WTC11 (cell line): Measurements from ENCODE around the gene TMEM108. TPM values are rescaled to one million over a fixed set of nuclear protein-coding genes. Genes with fewer than 3 reads are reported as not detected.

Source experiments
- ATAC-seq: fragments of 200-7000 bp; cut with Tn5 transposase; 2 replicates; pipeline ENCODE4 v1.10.0; 2021; ENCODE audit warnings: mild to moderate bottlenecking, moderate library complexity
- CTCF ChIA-PET: fragments of 300-600 bp; sonication (Branson Sonifier 250); formaldehyde crosslinking; loops from one replicate; lab custom pipeline; 2021; ENCODE audit warnings: antibody characterized with exemption; lab: Charles Lee
- POLR2A ChIA-PET: fragments of 350-600 bp; sonication (Branson Sonifier 250); formaldehyde crosslinking; loops from one replicate; lab custom pipeline; 2021; ENCODE audit warnings: antibody characterized with exemption; lab: Charles Lee
- DNase-seq: peaks from one replicate; pipeline ENCODE4 v3.0.0; 2021; ENCODE audit warnings: low spot score
- H3K27ac Mint-ChIP-seq: 2 replicates; pipeline ENCODE4 v1.8.0; 2021; ENCODE audit warnings: mixed read lengths
- H3K27me3 Mint-ChIP-seq: 2 replicates; pipeline ENCODE4 v1.8.0; 2021; ENCODE audit warnings: low read depth, mild to moderate bottlenecking, moderate library complexity, mixed read lengths
- H3K36me3 Mint-ChIP-seq: 2 replicates; pipeline ENCODE4 v1.8.0; 2021; ENCODE audit warnings: mixed read lengths
- H3K4me1 Mint-ChIP-seq: 2 replicates; pipeline ENCODE4 v1.8.0; 2022; ENCODE audit warnings: mixed read lengths
- H3K4me3 Mint-ChIP-seq: 2 replicates; pipeline ENCODE4 v1.8.0; 2021; ENCODE audit warnings: mild to moderate bottlenecking, moderate library complexity, mixed read lengths
- H3K9me3 Mint-ChIP-seq: 2 replicates; pipeline ENCODE4 v1.8.0; 2021; ENCODE audit warnings: mixed read lengths
- ATF1 ChIP-seq: sonication (generic); formaldehyde crosslinking; IDR thresholded peaks from 2 replicates; pipeline ENCODE4 v1.8.1; 2023; ENCODE audit warnings: mild to moderate bottlenecking, moderate library complexity, missing genetic modification reagents
- NFE2L1 ChIP-seq: sonication (generic); formaldehyde crosslinking; IDR thresholded peaks from 2 replicates; pipeline ENCODE4 v1.8.1; 2023; ENCODE audit warnings: missing genetic modification reagents
- NFYB ChIP-seq: sonication (generic); formaldehyde crosslinking; conservative IDR thresholded peaks from 2 replicates; pipeline ENCODE4 v1.8.0; 2022; ENCODE audit warnings: low read depth, missing genetic modification reagents
- OVOL2 ChIP-seq: fragments of 250-450 bp; sonication (Bioruptor Pico); IDR thresholded peaks from 2 replicates; pipeline ENCODE4 v1.9.0; 2021; ENCODE audit warnings: mild to moderate bottlenecking, borderline replicate concordance
- ZBTB21 ChIP-seq: sonication (generic); formaldehyde crosslinking; IDR thresholded peaks from 2 replicates; pipeline ENCODE4 v1.8.1; 2023; ENCODE audit warnings: mild to moderate bottlenecking, missing genetic modification reagents, borderline replicate concordance
- ZNF121 ChIP-seq: sonication (generic); formaldehyde crosslinking; IDR thresholded peaks from 2 replicates; pipeline ENCODE4 v1.8.0; 2023; ENCODE audit warnings: missing genetic modification reagents
- ZNF671 ChIP-seq: fragments of 250-450 bp; sonication (Bioruptor Pico); IDR thresholded peaks from 2 replicates; pipeline ENCODE4 v1.8.0; 2021; ENCODE audit warnings: mild to moderate bottlenecking
- total RNA-seq: library from RNA; stranded (reverse); gene quantifications from 3 replicates; pipeline ENCODE4 v1.2.3, GENCODE V29; 2021
- TF ChIP-seq, protein P1 (sequence below): fragments of 250-450 bp; sonication (Bioruptor Pico); IDR thresholded peaks from 2 replicates; pipeline ENCODE4 v1.9.0; 2021; ENCODE audit warnings: mild to moderate bottlenecking, borderline replicate concordance
- TF ChIP-seq, protein P2 (sequence below): sonication (generic); formaldehyde crosslinking; IDR thresholded peaks from 2 replicates; pipeline ENCODE4 v1.8.1; 2022; ENCODE audit warnings: mild to moderate bottlenecking, moderate library complexity, missing genetic modification reagents
- TF ChIP-seq, protein P3 (sequence below): sonication (generic); formaldehyde crosslinking; IDR thresholded peaks from 2 replicates; pipeline ENCODE4 v1.8.1; 2023; ENCODE audit warnings: mild to moderate bottlenecking, missing genetic modification reagents, borderline replicate concordance
- TF ChIP-seq, protein P4 (sequence below): sonication (generic); formaldehyde crosslinking; IDR thresholded peaks from 2 replicates; pipeline ENCODE4 v1.8.1; 2022; ENCODE audit warnings: low read depth, mild to moderate bottlenecking, moderate library complexity, missing genetic modification reagents, borderline replicate concordance

The TMEM108 gene
- total RNA-seq, 1 experiment from 2014 or later, result 14.7 TPM

DNA sequence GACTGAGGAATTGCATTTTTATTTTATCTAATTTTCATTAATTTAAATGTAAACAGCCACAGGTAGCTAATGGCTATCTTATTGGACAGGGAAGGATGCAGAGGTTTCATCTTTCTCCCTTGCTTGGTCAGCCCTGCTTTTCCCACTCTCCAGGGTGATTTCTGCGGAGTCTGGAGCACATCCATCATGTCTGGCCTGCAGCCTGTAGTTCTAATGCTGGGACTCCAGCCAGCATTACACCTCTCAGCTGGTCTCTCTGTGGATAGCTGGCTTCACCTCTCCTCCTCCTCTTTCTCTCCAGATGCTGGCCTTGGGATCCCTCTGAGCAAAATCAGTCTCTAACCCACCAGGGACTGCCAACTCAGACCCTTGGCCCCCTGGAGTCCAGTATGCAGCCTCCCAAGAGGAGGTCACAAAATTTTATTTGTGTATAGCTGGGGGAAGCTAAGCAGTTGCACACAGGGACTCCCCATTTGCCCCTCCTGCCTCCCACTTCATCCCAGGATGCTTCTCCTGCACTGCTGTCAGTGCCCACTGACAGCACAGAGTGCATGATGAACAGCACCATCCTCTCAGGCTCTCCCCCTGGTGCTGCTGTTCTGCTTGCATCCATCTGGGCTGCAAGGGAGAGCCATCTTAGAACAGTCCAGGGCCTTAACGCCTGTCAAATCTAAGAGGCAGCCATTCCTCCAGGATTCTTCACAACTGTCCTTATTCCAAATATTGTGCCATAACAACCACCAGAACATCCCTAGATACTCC lies 363.4 kb downstream of the TMEM108 start:
- no peak overlapping the region for H3K27ac Mint-ChIP-seq
- peak; percentile 22; the same call in 1 of the 2 replicates for ATAC-seq
- peaks cover 5% of the 10 kb centered on the region; the same call in 1 of the 2 replicates for H3K4me1 Mint-ChIP-seq
- POLR2A ChIA-PET, result no interaction called here
- no peaks in the 10 kb centered on the region for H3K27me3 Mint-ChIP-seq
- TF ChIP-seq OVOL2 (no peak), ZBTB21 (no peak)
- TF ChIP-seq, all 79 proteins: peak for 0
- Mint-ChIP-seq H3K36me3 (no peaks in the 10 kb centered on the region), H3K9me3 (no peaks in the 10 kb centered on the region), H3K4me3 (no peak overlapping the region)
- CTCF ChIA-PET, result interaction anchor here (0.6 kb wide), 1 partner anchor 25 kb away, joined by 3 read pairs; no protein-coding TSS in a partner anchor
- DNase-seq, result no peak

DNA sequence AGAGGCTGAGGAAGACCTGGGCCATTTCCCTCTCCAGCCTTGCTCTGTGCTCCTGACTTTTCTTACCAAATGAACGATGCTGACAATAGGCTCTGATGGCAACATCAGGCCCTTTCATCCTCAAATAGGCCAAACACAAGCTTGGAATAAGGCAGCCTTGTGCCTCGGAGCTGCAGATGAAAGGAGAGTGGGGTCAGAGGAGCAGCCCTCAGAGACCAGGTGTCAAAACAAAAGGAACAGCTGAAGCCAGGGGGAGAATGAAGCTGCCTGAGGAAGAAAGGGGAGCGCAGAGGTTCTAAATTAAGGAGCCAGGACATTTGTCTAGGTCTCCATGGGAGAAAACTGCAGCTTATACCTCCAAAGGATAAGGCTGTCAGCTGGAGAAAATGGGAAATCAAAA lies 366.7 kb downstream of the TMEM108 start:
- Mint-ChIP-seq H3K4me3 (no peak overlapping the region), H3K36me3 (no peaks in the 10 kb centered on the region), H3K4me1 (peaks cover 5% of the 10 kb centered on the region; the same call in 1 of the 2 replicates), H3K27ac (peak overlapping the region; percentile 57), H3K9me3 (no peaks in the 10 kb centered on the region), H3K27me3 (no peaks in the 10 kb centered on the region)
- no peak for DNase-seq
- CTCF ChIA-PET, result interaction anchor here (0.8 to 1.1 kb wide), 2 partner anchors 28 to 674 kb away, joined by 3 to 4 read pairs; no protein-coding TSS in a partner anchor
- TF ChIP-seq, protein P1, sequence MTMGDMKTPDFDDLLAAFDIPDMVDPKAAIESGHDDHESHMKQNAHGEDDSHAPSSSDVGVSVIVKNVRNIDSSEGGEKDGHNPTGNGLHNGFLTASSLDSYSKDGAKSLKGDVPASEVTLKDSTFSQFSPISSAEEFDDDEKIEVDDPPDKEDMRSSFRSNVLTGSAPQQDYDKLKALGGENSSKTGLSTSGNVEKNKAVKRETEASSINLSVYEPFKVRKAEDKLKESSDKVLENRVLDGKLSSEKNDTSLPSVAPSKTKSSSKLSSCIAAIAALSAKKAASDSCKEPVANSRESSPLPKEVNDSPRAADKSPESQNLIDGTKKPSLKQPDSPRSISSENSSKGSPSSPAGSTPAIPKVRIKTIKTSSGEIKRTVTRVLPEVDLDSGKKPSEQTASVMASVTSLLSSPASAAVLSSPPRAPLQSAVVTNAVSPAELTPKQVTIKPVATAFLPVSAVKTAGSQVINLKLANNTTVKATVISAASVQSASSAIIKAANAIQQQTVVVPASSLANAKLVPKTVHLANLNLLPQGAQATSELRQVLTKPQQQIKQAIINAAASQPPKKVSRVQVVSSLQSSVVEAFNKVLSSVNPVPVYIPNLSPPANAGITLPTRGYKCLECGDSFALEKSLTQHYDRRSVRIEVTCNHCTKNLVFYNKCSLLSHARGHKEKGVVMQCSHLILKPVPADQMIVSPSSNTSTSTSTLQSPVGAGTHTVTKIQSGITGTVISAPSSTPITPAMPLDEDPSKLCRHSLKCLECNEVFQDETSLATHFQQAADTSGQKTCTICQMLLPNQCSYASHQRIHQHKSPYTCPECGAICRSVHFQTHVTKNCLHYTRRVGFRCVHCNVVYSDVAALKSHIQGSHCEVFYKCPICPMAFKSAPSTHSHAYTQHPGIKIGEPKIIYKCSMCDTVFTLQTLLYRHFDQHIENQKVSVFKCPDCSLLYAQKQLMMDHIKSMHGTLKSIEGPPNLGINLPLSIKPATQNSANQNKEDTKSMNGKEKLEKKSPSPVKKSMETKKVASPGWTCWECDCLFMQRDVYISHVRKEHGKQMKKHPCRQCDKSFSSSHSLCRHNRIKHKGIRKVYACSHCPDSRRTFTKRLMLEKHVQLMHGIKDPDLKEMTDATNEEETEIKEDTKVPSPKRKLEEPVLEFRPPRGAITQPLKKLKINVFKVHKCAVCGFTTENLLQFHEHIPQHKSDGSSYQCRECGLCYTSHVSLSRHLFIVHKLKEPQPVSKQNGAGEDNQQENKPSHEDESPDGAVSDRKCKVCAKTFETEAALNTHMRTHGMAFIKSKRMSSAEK, result no peak
- TF ChIP-seq, protein P2, sequence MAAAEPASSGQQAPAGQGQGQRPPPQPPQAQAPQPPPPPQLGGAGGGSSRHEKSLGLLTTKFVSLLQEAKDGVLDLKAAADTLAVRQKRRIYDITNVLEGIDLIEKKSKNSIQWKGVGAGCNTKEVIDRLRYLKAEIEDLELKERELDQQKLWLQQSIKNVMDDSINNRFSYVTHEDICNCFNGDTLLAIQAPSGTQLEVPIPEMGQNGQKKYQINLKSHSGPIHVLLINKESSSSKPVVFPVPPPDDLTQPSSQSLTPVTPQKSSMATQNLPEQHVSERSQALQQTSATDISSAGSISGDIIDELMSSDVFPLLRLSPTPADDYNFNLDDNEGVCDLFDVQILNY, result no peak
- no peak for TF ChIP-seq NFYB (CRISPR knock-in tag)
- TF ChIP-seq, protein P3, sequence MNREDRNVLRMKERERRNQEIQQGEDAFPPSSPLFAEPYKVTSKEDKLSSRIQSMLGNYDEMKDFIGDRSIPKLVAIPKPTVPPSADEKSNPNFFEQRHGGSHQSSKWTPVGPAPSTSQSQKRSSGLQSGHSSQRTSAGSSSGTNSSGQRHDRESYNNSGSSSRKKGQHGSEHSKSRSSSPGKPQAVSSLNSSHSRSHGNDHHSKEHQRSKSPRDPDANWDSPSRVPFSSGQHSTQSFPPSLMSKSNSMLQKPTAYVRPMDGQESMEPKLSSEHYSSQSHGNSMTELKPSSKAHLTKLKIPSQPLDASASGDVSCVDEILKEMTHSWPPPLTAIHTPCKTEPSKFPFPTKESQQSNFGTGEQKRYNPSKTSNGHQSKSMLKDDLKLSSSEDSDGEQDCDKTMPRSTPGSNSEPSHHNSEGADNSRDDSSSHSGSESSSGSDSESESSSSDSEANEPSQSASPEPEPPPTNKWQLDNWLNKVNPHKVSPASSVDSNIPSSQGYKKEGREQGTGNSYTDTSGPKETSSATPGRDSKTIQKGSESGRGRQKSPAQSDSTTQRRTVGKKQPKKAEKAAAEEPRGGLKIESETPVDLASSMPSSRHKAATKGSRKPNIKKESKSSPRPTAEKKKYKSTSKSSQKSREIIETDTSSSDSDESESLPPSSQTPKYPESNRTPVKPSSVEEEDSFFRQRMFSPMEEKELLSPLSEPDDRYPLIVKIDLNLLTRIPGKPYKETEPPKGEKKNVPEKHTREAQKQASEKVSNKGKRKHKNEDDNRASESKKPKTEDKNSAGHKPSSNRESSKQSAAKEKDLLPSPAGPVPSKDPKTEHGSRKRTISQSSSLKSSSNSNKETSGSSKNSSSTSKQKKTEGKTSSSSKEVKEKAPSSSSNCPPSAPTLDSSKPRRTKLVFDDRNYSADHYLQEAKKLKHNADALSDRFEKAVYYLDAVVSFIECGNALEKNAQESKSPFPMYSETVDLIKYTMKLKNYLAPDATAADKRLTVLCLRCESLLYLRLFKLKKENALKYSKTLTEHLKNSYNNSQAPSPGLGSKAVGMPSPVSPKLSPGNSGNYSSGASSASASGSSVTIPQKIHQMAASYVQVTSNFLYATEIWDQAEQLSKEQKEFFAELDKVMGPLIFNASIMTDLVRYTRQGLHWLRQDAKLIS (CRISPR knock-in tag), result no peak
- no peak for TF ChIP-seq ATF1 (CRISPR knock-in tag)
- no peak for TF ChIP-seq ZNF121
- TF ChIP-seq ZNF671, result no peak
- TF ChIP-seq NFE2L1 (CRISPR knock-in tag), result no peak
- TF ChIP-seq, protein P4, sequence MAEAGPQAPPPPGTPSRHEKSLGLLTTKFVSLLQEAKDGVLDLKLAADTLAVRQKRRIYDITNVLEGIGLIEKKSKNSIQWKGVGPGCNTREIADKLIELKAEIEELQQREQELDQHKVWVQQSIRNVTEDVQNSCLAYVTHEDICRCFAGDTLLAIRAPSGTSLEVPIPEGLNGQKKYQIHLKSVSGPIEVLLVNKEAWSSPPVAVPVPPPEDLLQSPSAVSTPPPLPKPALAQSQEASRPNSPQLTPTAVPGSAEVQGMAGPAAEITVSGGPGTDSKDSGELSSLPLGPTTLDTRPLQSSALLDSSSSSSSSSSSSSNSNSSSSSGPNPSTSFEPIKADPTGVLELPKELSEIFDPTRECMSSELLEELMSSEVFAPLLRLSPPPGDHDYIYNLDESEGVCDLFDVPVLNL (CRISPR knock-in tag), result no peak
- peak; percentile 63 for ATAC-seq
- POLR2A ChIA-PET, result interaction anchor here (0.7 kb wide), 1 partner anchor 112 kb away, joined by 3 read pairs; no protein-coding TSS in a partner anchor
